Measurements from ENCODE around the gene ST14.
"Not testable (repeated sequence)": the region's sequence is repeated elsewhere in the genome, so short reads cannot be mapped to it uniquely, and the experiment has no call there.

The ST14 gene

GRCh38 chr11:130190371-130190881, 30.8 kb downstream of the ST14 start:
- DNase-seq (ENCODE audit: low read depth) = no peak
- H3K4me3 ChIP-seq (ENCODE audit: control insufficient read depth, low read depth, low read length) = no peak overlapping the region
- no peak for TF ChIP-seq CTCF (conservative IDR thresholded peaks at IDR 0.05; ENCODE audit: control insufficient read depth, insufficient read depth, low read depth, low read length)

- TF ChIP-seq CTCF (conservative IDR thresholded peaks at IDR 0.05; ENCODE audit: control insufficient read depth, insufficient read depth, low read depth, low read length) = no peak
- H3K4me3 ChIP-seq (ENCODE audit: control insufficient read depth, low read depth, low read length) = no peak overlapping the region
- DNase-seq (ENCODE audit: low read depth) = no peak
These were observed 32.3 kb downstream of the ST14 start for GRCh38 chr11:130191896-130192295.

- no peak for TF ChIP-seq CTCF (conservative IDR thresholded peaks at IDR 0.05; ENCODE audit: control insufficient read depth, insufficient read depth, low read depth, low read length)
- H3K4me3 ChIP-seq (ENCODE audit: control insufficient read depth, low read depth, low read length) = no peak overlapping the region
- DNase-seq (ENCODE audit: low read depth) = no peak
These were observed 33.3 kb downstream of the ST14 start for GRCh38 chr11:130192845-130193267.

- not testable (repeated sequence) for H3K4me3 ChIP-seq (ENCODE audit: control insufficient read depth, low read depth, low read length); DNase-seq (ENCODE audit: low read depth)
These were observed 34.0 kb downstream of the ST14 start for GRCh38 chr11:130193551-130193950.

- no peak overlapping the region for H3K4me3 ChIP-seq (ENCODE audit: control insufficient read depth, low read depth, low read length)
- no peak for DNase-seq (ENCODE audit: low read depth)
- no peak for TF ChIP-seq CTCF (conservative IDR thresholded peaks at IDR 0.05; ENCODE audit: control insufficient read depth, insufficient read depth, low read depth, low read length)
These were observed 34.9 kb downstream of the ST14 start for GRCh38 chr11:130194241-130195023.

GRCh38 chr11:130197386-130198035, 37.9 kb downstream of the ST14 start:
- H3K4me3 ChIP-seq (ENCODE audit: control insufficient read depth, low read depth, low read length) = no peak overlapping the region
- TF ChIP-seq CTCF (conservative IDR thresholded peaks at IDR 0.05; ENCODE audit: control insufficient read depth, insufficient read depth, low read depth, low read length) = no peak
- peak; percentile 52 for DNase-seq (ENCODE audit: low read depth)

GRCh38 chr11:130198292-130198691, 38.7 kb downstream of the ST14 start:
- no peak for DNase-seq (ENCODE audit: low read depth)
- H3K4me3 ChIP-seq (ENCODE audit: control insufficient read depth, low read depth, low read length) = no peak overlapping the region
- no peak for TF ChIP-seq CTCF (conservative IDR thresholded peaks at IDR 0.05; ENCODE audit: control insufficient read depth, insufficient read depth, low read depth, low read length)
